ENCODE measurements around the gene NPC1L1. TPM values are rescaled to one million over a fixed set of nuclear protein-coding genes. Genes with fewer than 3 reads are reported as not detected.
"Not testable (repeated sequence)": the region's sequence is repeated elsewhere in the genome, so short reads cannot be mapped to it uniquely, and the experiment has no call there.

Gene NPC1L1
- total and polyA plus RNA-seq, 2 experiments from 2014 or later: not detected

DNA sequence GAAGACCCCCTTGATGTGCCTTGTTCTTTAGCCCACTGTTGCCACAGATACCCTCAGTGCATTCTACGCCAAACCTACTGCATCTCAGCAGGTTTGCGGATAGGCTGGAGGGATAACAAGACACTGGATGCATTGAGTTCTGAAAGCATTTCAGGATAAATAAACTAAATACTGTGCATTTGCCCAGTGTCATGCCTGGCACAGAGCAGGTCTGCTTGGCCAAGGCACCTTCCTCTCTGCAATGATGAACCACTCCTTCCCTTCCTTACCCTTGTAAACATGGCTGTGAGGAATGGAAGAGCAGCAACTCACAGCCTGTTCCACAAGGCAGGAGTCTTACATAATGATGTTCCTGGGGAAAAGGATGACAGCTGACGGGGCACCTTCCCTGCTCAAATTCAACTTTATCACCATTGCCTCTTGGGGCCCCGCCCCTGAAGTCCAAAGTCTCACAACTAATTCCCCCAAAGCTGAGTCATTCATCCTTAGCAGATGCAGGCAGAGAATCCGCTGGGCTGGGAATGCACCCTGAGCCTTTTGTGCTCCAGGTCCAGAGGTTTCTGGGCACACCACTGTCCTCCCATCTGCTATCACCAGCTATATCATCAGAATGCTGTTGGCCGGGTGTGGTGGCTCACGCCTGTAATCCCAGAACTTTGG lies 21.0 kb upstream of the NPC1L1 start:
- Histone ChIP-seq H3K27ac (no peak overlapping the region), H3K27me3 (no peaks in the 10 kb centered on the region), H3K4me1 (ENCODE audit: low read depth) (no peaks in the 10 kb centered on the region), H3K36me3 (peaks cover 12% of the 10 kb centered on the region), H3K4me3 (no peak overlapping the region), H3K9me3 (ENCODE audit: low read depth) (no peaks in the 10 kb centered on the region)
- peak in 1 of 2 donors; percentile 55 for DNase-seq (ENCODE audit: low read depth in 1 of 2, low spot score in 1 of 2)
- TF ChIP-seq, protein P1, sequence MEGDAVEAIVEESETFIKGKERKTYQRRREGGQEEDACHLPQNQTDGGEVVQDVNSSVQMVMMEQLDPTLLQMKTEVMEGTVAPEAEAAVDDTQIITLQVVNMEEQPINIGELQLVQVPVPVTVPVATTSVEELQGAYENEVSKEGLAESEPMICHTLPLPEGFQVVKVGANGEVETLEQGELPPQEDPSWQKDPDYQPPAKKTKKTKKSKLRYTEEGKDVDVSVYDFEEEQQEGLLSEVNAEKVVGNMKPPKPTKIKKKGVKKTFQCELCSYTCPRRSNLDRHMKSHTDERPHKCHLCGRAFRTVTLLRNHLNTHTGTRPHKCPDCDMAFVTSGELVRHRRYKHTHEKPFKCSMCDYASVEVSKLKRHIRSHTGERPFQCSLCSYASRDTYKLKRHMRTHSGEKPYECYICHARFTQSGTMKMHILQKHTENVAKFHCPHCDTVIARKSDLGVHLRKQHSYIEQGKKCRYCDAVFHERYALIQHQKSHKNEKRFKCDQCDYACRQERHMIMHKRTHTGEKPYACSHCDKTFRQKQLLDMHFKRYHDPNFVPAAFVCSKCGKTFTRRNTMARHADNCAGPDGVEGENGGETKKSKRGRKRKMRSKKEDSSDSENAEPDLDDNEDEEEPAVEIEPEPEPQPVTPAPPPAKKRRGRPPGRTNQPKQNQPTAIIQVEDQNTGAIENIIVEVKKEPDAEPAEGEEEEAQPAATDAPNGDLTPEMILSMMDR (IDR thresholded peaks at IDR 0.05; ENCODE audit: low read depth, low read length): no peak

DNA sequence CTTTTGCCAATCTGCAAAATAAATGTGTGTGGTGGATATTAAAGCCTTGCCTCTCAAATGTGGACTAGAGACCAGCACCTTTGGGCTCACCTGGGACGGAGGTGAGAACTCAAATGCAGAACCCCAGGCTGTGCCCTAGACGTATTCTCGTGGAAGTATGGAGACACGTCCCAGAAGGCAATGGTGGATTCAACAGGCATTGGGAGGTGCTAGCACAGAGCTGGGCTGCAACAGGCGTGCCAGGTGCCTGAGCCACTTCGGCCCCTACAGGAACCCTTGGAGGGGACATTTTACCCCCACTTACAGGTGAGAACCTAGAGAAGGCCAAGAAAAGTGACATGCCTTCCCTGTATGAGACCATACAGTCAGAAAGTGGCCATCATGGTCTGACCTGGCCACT lies 20.4 kb upstream of the NPC1L1 start:
- H3K4me3 ChIP-seq: no peak overlapping the region
- no peak overlapping the region for H3K27ac ChIP-seq
- TF ChIP-seq, protein P1 (IDR thresholded peaks at IDR 0.05; ENCODE audit: low read depth, low read length): no peak
- no peaks in the 10 kb centered on the region for H3K27me3 ChIP-seq
- no peaks in the 10 kb centered on the region for H3K4me1 ChIP-seq (ENCODE audit: low read depth)
- no peak for DNase-seq (ENCODE audit: low read depth in 1 of 2, low spot score in 1 of 2)
- H3K36me3 ChIP-seq: peaks cover 6% of the 10 kb centered on the region
- no peaks in the 10 kb centered on the region for H3K9me3 ChIP-seq (ENCODE audit: low read depth)

DNA sequence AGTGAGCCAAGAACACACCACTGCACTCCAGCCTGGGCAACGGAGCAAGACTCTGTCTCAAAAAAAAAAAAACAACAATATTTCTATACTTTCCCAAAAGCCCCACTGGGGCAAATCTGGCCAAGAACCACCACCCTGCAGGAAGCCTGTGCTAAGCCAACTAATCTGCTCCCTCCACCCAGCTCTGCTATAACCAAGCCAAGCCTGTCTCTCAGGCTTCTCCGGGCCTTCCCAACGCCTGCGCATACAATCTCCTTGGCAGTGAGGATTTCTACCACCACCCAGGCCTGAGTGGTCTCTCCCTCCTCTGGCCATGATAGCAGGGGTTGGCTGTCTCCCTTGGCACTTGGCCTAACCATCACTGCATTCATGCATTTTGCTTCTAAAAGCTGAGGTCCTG lies 18.4 kb upstream of the NPC1L1 start:
- Histone ChIP-seq H3K27me3 (no peaks in the 10 kb centered on the region), H3K4me3 (no peak overlapping the region), H3K4me1 (ENCODE audit: low read depth) (no peaks in the 10 kb centered on the region), H3K36me3 (no peaks in the 10 kb centered on the region), H3K27ac (no peak overlapping the region), H3K9me3 (ENCODE audit: low read depth) (no peaks in the 10 kb centered on the region)
- TF ChIP-seq, protein P1 (IDR thresholded peaks at IDR 0.05; ENCODE audit: low read depth, low read length): no peak
- no peak for DNase-seq (ENCODE audit: low read depth in 1 of 2, low spot score in 1 of 2)

DNA sequence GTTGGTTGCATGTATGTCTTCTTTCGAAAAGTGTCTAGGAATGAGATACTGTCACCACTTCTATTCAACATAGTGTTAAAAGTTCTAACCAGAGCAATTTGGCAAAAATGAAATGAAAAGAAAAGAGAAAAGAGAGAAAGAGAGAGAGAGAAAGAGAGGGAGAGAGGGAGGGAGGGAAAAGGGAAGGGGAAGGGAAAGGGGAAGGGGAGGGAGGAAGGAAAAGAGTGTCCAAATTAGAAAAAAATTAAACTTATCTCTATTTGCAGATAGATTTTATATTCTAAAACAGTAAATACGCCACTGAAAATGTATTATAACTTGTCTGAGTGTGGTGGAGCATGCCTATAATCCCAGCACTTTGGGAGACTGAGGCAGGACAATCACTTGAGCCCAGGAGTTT lies 16.4 kb upstream of the NPC1L1 start:
- Histone ChIP-seq H3K27ac (no peak overlapping the region), H3K4me3 (no peak overlapping the region), H3K4me1 (ENCODE audit: low read depth) (no peaks in the 10 kb centered on the region), H3K9me3 (ENCODE audit: low read depth) (no peaks in the 10 kb centered on the region), H3K27me3 (no peaks in the 10 kb centered on the region), H3K36me3 (no peaks in the 10 kb centered on the region)
- TF ChIP-seq, protein P1 (IDR thresholded peaks at IDR 0.05; ENCODE audit: low read depth, low read length): no peak
- DNase-seq (ENCODE audit: low read depth in 1 of 2, low spot score in 1 of 2): no peak

DNA sequence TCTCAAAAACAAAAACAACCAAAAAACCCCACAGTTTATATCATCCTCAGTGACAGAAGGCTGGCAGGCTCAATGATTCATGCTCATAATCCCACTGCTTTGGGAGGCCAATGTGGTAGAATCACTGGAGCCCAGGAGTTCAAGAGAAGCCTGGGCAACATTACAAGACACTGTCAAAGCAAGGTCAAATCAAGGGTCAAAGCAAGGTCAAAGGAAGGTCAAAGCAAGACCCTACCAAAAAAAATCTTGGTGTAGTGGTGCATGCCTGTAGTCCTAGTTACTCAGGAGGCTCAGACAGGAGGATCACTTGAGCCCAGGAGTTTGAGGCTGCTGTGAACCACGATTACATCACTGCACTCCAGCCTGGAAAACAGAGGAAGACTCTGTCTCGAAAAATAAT lies 14.2 kb upstream of the NPC1L1 start:
- H3K36me3 ChIP-seq: no peaks in the 10 kb centered on the region
- no peak overlapping the region for H3K27ac ChIP-seq
- no peak for DNase-seq (ENCODE audit: low read depth in 1 of 2, low spot score in 1 of 2)
- H3K4me3 ChIP-seq: no peak overlapping the region
- no peaks in the 10 kb centered on the region for H3K4me1 ChIP-seq (ENCODE audit: low read depth)
- H3K9me3 ChIP-seq (ENCODE audit: low read depth): no peaks in the 10 kb centered on the region
- no peaks in the 10 kb centered on the region for H3K27me3 ChIP-seq
- TF ChIP-seq, protein P1 (IDR thresholded peaks at IDR 0.05; ENCODE audit: low read depth, low read length): no peak

DNA sequence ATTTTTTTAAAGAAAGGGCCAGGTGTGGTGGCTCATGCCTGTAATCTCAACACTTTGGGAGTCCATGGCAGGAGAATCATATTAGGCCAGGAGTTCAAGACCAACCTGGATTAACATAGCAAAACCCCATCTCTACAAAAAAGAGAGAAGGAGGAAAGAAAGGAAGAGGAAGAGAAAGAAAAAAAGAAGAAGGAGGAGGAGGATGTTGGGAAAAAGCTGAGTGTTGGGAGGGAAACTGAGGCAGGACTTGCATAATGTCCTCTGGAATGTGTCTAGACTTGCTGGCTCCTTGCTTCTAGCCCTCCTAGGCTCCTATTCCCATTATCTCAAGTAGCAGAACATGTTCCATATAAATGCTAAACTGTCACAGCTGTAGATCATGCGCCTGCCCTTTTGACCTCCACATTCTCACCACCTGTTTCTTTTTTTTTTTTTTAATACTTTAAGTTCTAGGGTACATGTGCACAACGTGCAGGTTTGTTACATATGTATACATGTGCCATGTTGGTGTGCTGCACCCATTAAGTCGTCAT lies 11.4 kb upstream of the NPC1L1 start:
- H3K4me1 ChIP-seq (ENCODE audit: low read depth); H3K27ac ChIP-seq; H3K4me3 ChIP-seq; H3K36me3 ChIP-seq; H3K27me3 ChIP-seq; DNase-seq (ENCODE audit: low read depth in 1 of 2, low spot score in 1 of 2); H3K9me3 ChIP-seq (ENCODE audit: low read depth): not testable (repeated sequence)
